Measurements from ENCODE around the gene NUP54. TPM values are rescaled to one million over a fixed set of nuclear protein-coding genes. Genes with fewer than 3 reads are reported as not detected.

Gene NUP54
- total and polyA plus RNA-seq, 10 donors = 22.8 to 43.2 (median 31.9) TPM

- Histone ChIP-seq H3K9me3 (no peaks in the 10 kb centered on the region), H3K27ac (no peak overlapping the region), H3K27me3 (replicated peaks in 1 of 7) (no peaks in the 10 kb centered on the region), H3K4me3 (no peak overlapping the region), H3K36me3 (peaks cover 0 to 81% (median 40%) of the 10 kb centered on the region in 6 donors), H3K4me1 (peaks cover 0 to 22% (median 4%) of the 10 kb centered on the region in 6 donors)
- DNase-seq = no peak
- TF ChIP-seq POLR2A (IDR thresholded peaks at IDR 0.05) (no peak), POLR2AphosphoS5 (IDR thresholded peaks at IDR 0.05) (no peak), CTCF (IDR thresholded peaks at IDR 0.05 in 8 of 11, conservative IDR thresholded peaks at IDR 0.05 in 3 of 11) (no peak)
- intact Hi-C loops (cut with DNase I; ENCODE audit: low total_unique reads) = loop anchor here (5.0 to 10.0 kb wide), 2 partner anchors 329 to 577 kb away; no protein-coding TSS in a partner anchor
- WGBS, 5 donors = 36 to 59% (median 38%) methylated on average over 2 of the region's 2 CpGs
These were observed 30.1 kb upstream of the NUP54 start for GRCh38 chr4:76178296-76178695.

- TF ChIP-seq CTCF (IDR thresholded peaks at IDR 0.05 in 8 of 11, conservative IDR thresholded peaks at IDR 0.05 in 3 of 11) (no peak), POLR2AphosphoS5 (IDR thresholded peaks at IDR 0.05) (no peak), POLR2A (IDR thresholded peaks at IDR 0.05) (no peak)
These were observed 29.5 kb upstream of the NUP54 start for GRCh38 chr4:76177709-76178108.

GRCh38 chr4:76175336-76175735 is 27.1 kb upstream of the NUP54 start:
- Histone ChIP-seq H3K4me3 (no peak overlapping the region), H3K36me3 (peaks cover 0 to 100% (median 51%) of the 10 kb centered on the region in 6 donors), H3K9me3 (no peaks in the 10 kb centered on the region), H3K27ac (no peak overlapping the region), H3K4me1 (peaks cover 0 to 22% (median 4%) of the 10 kb centered on the region in 6 donors), H3K27me3 (replicated peaks in 1 of 7) (no peaks in the 10 kb centered on the region)
- 90 to 97% (median 94%) methylated on average over 1 of the region's 1 CpG for WGBS, 5 donors
- intact Hi-C loops (cut with DNase I; ENCODE audit: low total_unique reads) = loop anchor here (5.0 to 10.0 kb wide), 2 partner anchors 332 to 579 kb away; no protein-coding TSS in a partner anchor
- TF ChIP-seq POLR2A (IDR thresholded peaks at IDR 0.05) = no peak
- no peak for TF ChIP-seq CTCF (IDR thresholded peaks at IDR 0.05 in 8 of 11, conservative IDR thresholded peaks at IDR 0.05 in 3 of 11)
- no peak for TF ChIP-seq POLR2AphosphoS5 (IDR thresholded peaks at IDR 0.05)
- no peak for DNase-seq

More at GRCh38 chr4:76177709-76178108, 29.5 kb upstream of the NUP54 start:
- DNase-seq = no peak
- Histone ChIP-seq H3K9me3 (no peaks in the 10 kb centered on the region), H3K36me3 (peaks cover 0 to 85% (median 46%) of the 10 kb centered on the region in 6 donors), H3K27ac (no peak overlapping the region), H3K27me3 (replicated peaks in 1 of 7) (no peaks in the 10 kb centered on the region), H3K4me3 (no peak overlapping the region), H3K4me1 (peaks cover 0 to 22% (median 4%) of the 10 kb centered on the region in 6 donors)
- intact Hi-C loops (cut with DNase I; ENCODE audit: low total_unique reads) = loop anchor here (5.0 to 10.0 kb wide), 2 partner anchors 330 to 577 kb away; no protein-coding TSS in a partner anchor

GRCh38 chr4:76174216-76174615 is 26.0 kb upstream of the NUP54 start:
- Histone ChIP-seq H3K27me3 (replicated peaks in 1 of 7) (no peaks in the 10 kb centered on the region), H3K36me3 (peaks cover 0 to 100% (median 53%) of the 10 kb centered on the region in 6 donors), H3K9me3 (no peaks in the 10 kb centered on the region), H3K4me1 (peaks cover 0 to 16% (median 0%) of the 10 kb centered on the region in 6 donors), H3K27ac (no peak overlapping the region), H3K4me3 (no peak overlapping the region)
- intact Hi-C loops (cut with DNase I; ENCODE audit: low total_unique reads) = loop anchor here (10.0 kb wide), 1 partner anchor 581 kb away; no protein-coding TSS in a partner anchor
- TF ChIP-seq POLR2A (IDR thresholded peaks at IDR 0.05) (no peak), POLR2AphosphoS5 (IDR thresholded peaks at IDR 0.05) (no peak), CTCF (IDR thresholded peaks at IDR 0.05 in 8 of 11, conservative IDR thresholded peaks at IDR 0.05 in 3 of 11) (no peak)
- WGBS, 5 donors = 91 to 98% (median 93%) methylated on average over 6 of the region's 6 CpGs
- DNase-seq = no peak

Measured in spleen (tissue), 11 donors.